Prostate gland (tissue), 2 donors: ENCODE measurements around the gene HJURP. TPM values are rescaled to one million over a fixed set of nuclear protein-coding genes. Genes with fewer than 3 reads are reported as not detected.
A peak's percentile ranks its signal among the peaks of the same experiment; 100 is the strongest.

Experiments used
- DNase-seq: peaks from one replicate; pipeline ENCODE4 v3.0.0-alpha.2; 2019; ENCODE audit warnings: low spot score
- H3K27ac ChIP-seq, 2 donors: fragments of 200-600 bp; sonication (generic); 2 replicates each; pipeline ENCODE4 v1.5.1; 2017 to 2019
- H3K27me3 ChIP-seq: fragments of 200-600 bp; sonication (generic); replicated peaks from 2 replicates; pipeline ENCODE4 v1.5.1; 2019; ENCODE audit not compliant: insufficient read depth
- H3K36me3 ChIP-seq, 2 donors: fragments of 200-600 bp; sonication (generic); 1 replicate in 1 of 2; 2 replicates in 1 of 2; pipeline versions ENCODE4 v1.5.1 to v1.8.1; 2017 to 2019
- H3K4me1 ChIP-seq: fragments of 200-600 bp; sonication (generic); replicated peaks from 2 replicates; pipeline ENCODE4 v1.5.1; 2019
- H3K4me3 ChIP-seq, 2 donors: fragments of 200-600 bp; sonication (generic); 2 replicates each; pipeline ENCODE4 v1.5.1; 2017 to 2019
- H3K9me3 ChIP-seq: fragments of 200-600 bp; sonication (generic); 2 replicates; pipeline ENCODE4 v1.5.1; 2017
- POLR2A ChIP-seq: fragments of 450-650 bp; IDR thresholded peaks from one replicate; pipeline ENCODE4 v1.6.1; 2016; ENCODE audit warnings: antibody characterized with exemption, mild to moderate bottlenecking
- POLR2AphosphoS5 ChIP-seq: sonication (generic); formaldehyde crosslinking; IDR thresholded peaks from one replicate; pipeline ENCODE4 v1.6.1; 2017; ENCODE audit warnings: antibody characterized with exemption
- WGBS: methylation state at CpG from one replicate; pipeline ENCODE4 v1.1.5; 2018; 5-methylcytosine and 5-hydroxymethylcytosine counted together
- intact Hi-C: fragments of 100-400 bp; cut with DNase I; formaldehyde crosslinking; loops from one replicate; pipeline ENCODE4 v1.14.2; 2022
- total RNA-seq, 2 donors: library from RNA; depleted of rRNA; stranded (reverse); fragments of >200 nt; gene quantifications; one replicate each; pipeline ENCODE4 v1.1.0, GENCODE V29; 2016
- TF ChIP-seq, protein P1 (sequence below), 4 experiments: fragments of 200-600 bp in 2 of 4; fragments of 450-650 bp in 2 of 4; sonication (generic) in 2 of 4; IDR thresholded peaks; 1 replicate in 3 of 4; 2 replicates in 1 of 4; pipeline ENCODE4 v1.5.1; 2016 to 2019; ENCODE audit warnings: antibody characterized with exemption in 4 of 4, mild to moderate bottlenecking in 2 of 4, moderate library complexity in 2 of 4

The HJURP gene
- total RNA-seq, 2 donors from 2014 or later: 1.7 to 4.2 TPM

DNA sequence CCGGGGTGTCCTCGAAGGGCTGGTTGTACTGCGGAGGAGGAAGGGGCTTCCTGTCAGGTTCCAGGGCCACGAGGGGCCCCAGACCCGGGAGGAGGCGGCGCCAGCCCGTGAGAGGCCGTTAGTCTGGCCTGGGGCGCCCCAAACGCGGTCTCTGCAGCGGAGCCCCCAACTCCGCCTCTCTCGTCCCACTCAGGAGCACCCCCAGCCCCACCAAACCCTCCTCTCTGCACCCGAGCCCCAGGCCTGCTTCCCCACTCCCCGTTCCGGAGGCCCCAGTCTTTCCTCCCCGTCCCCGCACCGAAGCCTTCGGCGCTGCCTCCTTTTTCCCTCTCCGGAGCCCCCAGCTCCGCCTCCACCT lies 473 bp downstream of the HJURP start:
- no peaks in the 10 kb centered on the region for H3K4me1 ChIP-seq
- TF ChIP-seq POLR2AphosphoS5 (no peak), POLR2A (no peak)
- TF ChIP-seq, protein P1, sequence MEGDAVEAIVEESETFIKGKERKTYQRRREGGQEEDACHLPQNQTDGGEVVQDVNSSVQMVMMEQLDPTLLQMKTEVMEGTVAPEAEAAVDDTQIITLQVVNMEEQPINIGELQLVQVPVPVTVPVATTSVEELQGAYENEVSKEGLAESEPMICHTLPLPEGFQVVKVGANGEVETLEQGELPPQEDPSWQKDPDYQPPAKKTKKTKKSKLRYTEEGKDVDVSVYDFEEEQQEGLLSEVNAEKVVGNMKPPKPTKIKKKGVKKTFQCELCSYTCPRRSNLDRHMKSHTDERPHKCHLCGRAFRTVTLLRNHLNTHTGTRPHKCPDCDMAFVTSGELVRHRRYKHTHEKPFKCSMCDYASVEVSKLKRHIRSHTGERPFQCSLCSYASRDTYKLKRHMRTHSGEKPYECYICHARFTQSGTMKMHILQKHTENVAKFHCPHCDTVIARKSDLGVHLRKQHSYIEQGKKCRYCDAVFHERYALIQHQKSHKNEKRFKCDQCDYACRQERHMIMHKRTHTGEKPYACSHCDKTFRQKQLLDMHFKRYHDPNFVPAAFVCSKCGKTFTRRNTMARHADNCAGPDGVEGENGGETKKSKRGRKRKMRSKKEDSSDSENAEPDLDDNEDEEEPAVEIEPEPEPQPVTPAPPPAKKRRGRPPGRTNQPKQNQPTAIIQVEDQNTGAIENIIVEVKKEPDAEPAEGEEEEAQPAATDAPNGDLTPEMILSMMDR (IDR thresholded peaks at IDR 0.05): no peak
- 2% methylated on average over 18 of the region's 25 CpGs for WGBS
- no peak for DNase-seq
- H3K4me3 ChIP-seq: peak overlapping the region; percentile 51 to 59
- H3K27me3 ChIP-seq: no peaks in the 10 kb centered on the region
- H3K9me3 ChIP-seq: no peaks in the 10 kb centered on the region
- no peak overlapping the region for H3K27ac ChIP-seq
- H3K36me3 ChIP-seq: no peaks in the 10 kb centered on the region
- intact Hi-C loops: no loop called here

DNA sequence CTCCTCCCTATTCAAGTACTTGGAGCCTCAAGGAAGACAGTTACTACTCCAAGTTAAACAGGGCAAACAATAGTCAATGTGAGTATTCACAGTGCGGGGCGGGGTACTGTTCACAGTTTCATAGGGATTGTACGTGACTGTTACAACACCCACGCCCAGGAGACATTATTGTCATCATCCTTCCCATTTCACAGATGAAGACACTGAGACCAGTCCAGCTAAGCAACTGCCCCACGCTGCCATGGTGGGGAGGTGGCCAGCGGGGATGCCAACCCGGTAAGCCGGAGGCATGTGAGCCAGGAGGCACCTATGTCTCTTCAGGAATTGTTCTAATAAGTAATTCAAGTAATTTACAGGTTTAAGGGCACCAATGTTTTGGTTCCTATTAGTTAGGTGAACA lies 982 bp downstream of the HJURP start:
- Histone ChIP-seq H3K9me3 (no peaks in the 10 kb centered on the region), H3K27me3 (no peaks in the 10 kb centered on the region), H3K36me3 (no peaks in the 10 kb centered on the region), H3K4me1 (no peaks in the 10 kb centered on the region), H3K27ac (no peak overlapping the region), H3K4me3 (no peak overlapping the region)
- intact Hi-C loops: no loop called here
- WGBS: 29% methylated on average over 8 of the region's 8 CpGs
- DNase-seq: no peak
- TF ChIP-seq, protein P1 (IDR thresholded peaks at IDR 0.05): no peak
- TF ChIP-seq POLR2A (no peak), POLR2AphosphoS5 (no peak)

DNA sequence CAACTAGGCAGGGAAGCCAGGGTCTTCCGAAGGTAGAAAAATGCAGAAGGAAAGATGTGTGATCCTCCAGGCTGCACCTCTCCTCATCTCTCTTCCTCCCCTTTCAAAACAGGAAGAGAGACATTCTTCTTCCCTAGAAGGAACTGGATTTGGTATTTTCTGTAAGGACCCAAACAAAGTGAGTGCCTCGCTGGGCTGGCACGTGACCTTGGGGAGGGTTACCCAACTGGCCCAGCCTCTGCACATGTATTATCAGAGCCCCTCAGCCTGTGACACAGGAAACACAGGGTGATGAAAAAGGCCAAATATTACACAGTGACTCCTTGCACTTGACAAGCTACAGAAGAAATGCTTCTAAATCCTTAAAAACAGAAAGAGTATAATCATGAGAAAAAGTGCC lies 2.3 kb downstream of the HJURP start:
- Histone ChIP-seq H3K27me3 (no peaks in the 10 kb centered on the region), H3K27ac (no peak overlapping the region), H3K36me3 (no peaks in the 10 kb centered on the region), H3K4me1 (no peaks in the 10 kb centered on the region), H3K4me3 (no peak overlapping the region), H3K9me3 (no peaks in the 10 kb centered on the region)
- DNase-seq: no peak
- intact Hi-C loops: no loop called here
- 58% methylated on average over 3 of the region's 3 CpGs for WGBS
- TF ChIP-seq POLR2AphosphoS5: no peak
- TF ChIP-seq POLR2A: no peak
- TF ChIP-seq, protein P1 (IDR thresholded peaks at IDR 0.05): no peak

DNA sequence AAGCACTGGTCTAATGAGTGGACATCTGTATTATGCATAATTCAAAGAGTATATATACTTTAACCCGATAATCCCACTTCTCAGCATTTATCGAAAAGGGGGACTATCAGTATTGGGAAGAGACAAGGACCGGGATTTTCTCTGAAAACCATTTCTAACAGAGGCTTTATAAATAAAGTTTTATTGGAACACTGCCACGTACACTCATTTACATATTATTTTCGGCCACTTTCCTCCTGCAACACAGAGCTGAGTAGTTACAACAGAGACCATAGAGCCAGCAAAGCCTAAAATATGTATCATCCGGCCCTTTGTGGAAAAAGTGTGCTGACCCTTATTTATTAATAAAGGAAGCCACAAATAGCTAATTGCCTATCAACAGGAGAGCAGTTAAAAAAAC lies 3.2 kb downstream of the HJURP start:
- Histone ChIP-seq H3K4me1 (no peaks in the 10 kb centered on the region), H3K27me3 (no peaks in the 10 kb centered on the region), H3K27ac (no peak overlapping the region), H3K36me3 (no peaks in the 10 kb centered on the region), H3K4me3 (no peak overlapping the region), H3K9me3 (no peaks in the 10 kb centered on the region)
- intact Hi-C loops: no loop called here
- TF ChIP-seq POLR2AphosphoS5: no peak
- no peak for TF ChIP-seq POLR2A
- TF ChIP-seq, protein P1 (IDR thresholded peaks at IDR 0.05): no peak
- 96% methylated on average over 6 of the region's 6 CpGs for WGBS
- no peak for DNase-seq

DNA sequence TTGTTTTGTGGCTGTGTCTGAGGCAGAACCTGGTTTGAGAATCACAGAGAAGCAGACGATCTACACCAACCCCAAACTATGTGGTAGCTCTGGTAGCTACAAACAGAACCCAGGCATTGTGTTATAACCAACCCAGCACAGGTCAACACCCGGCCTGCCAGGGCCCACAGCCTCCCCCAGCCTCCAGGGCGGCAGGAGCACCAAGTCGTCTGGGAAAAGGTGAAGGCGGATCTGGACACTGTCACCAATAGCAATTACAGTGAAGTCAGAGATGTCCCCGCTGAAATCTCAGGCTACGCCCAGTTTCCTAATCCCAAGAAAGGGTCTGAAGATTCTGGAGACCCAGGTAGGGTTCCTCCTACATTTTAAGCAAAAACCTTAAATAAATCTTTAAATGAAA lies 3.6 kb downstream of the HJURP start:
- DNase-seq: no peak

More for the DNA sequence above, 3.6 kb downstream of the HJURP start:
- WGBS: 91% methylated on average over 7 of the region's 7 CpGs
- Histone ChIP-seq H3K27ac (no peak overlapping the region), H3K27me3 (no peaks in the 10 kb centered on the region), H3K36me3 (no peaks in the 10 kb centered on the region), H3K4me3 (no peak overlapping the region), H3K9me3 (no peaks in the 10 kb centered on the region), H3K4me1 (no peaks in the 10 kb centered on the region)
- intact Hi-C loops: no loop called here
- TF ChIP-seq POLR2A (no peak), POLR2AphosphoS5 (no peak)
- TF ChIP-seq, protein P1 (IDR thresholded peaks at IDR 0.05): no peak
